H1 (cell line): Measurements from ENCODE around the gene GGT5.
"Not testable (repeated sequence)": the region's sequence is repeated elsewhere in the genome, so short reads cannot be mapped to it uniquely, and the experiment has no call there.

Experiments
- ATF2 ChIP-seq: IDR thresholded peaks from 2 replicates; pipeline ENCODE4 v1.6.1; 2012; ENCODE audit warnings: low read length, inconsistent platforms
- CBX8 ChIP-seq: fragments of 300-800, 300-1000 bp; sonication (generic); IDR thresholded peaks from 2 replicates; pipeline ENCODE4 v1.7.1; 2016; ENCODE audit warnings: low read depth, low read length, borderline replicate concordance
- CREB1 ChIP-seq: IDR thresholded peaks from 2 replicates; pipeline ENCODE4 v1.6.1; 2012; ENCODE audit warnings: inconsistent platforms
- CTCF ChIP-seq, 3 experiments: IDR thresholded peaks; 1 replicate in 2 of 3; 2 replicates in 1 of 3; pipeline versions ENCODE4 v1.5.1 to v1.6.1; 2011; ENCODE audit warnings: low read length in 3 of 3, mild to moderate bottlenecking in 3 of 3, inconsistent platforms in 2 of 3, low read depth in 1 of 3, moderate library complexity in 1 of 3; ENCODE audit not compliant: insufficient read depth in 1 of 3; ENCODE audit errors: control extremely low read depth in 1 of 3
- EP300 ChIP-seq, 2 experiments: IDR thresholded peaks; 1 replicate in 1 of 2; 2 replicates in 1 of 2; pipeline ENCODE4 v1.6.1; 2011 to 2012; ENCODE audit warnings: low read depth in 2 of 2, low read length in 2 of 2, mild to moderate bottlenecking in 2 of 2, borderline replicate concordance in 1 of 2, inconsistent platforms in 1 of 2, moderate library complexity in 1 of 2
- GABPA ChIP-seq: IDR thresholded peaks from 2 replicates; pipeline ENCODE4 v1.6.1; 2011; ENCODE audit warnings: mild to moderate bottlenecking, low read length, moderate library complexity, borderline replicate concordance; ENCODE audit not compliant: insufficient read depth
- KDM4A ChIP-seq: IDR thresholded peaks from one replicate; pipeline ENCODE4 v1.7.1; 2012; ENCODE audit warnings: low read depth, mild to moderate bottlenecking, moderate library complexity, low read length, inconsistent platforms; ENCODE audit not compliant: severe bottlenecking
- KDM5A ChIP-seq: fragments of 200-600 bp; IDR thresholded peaks from 2 replicates; pipeline ENCODE4 v1.7.1; 2012; ENCODE audit warnings: mild to moderate bottlenecking, low read length, inconsistent platforms, mixed read lengths
- MAX ChIP-seq: IDR thresholded peaks from 2 replicates; pipeline ENCODE4 v1.6.1; 2012; ENCODE audit warnings: inconsistent platforms
- POLR2A ChIP-seq, 2 experiments: IDR thresholded peaks; 1 replicate in 1 of 2; 2 replicates in 1 of 2; pipeline ENCODE4 v1.6.1; 2011; ENCODE audit warnings: low read depth in 2 of 2, low read length in 2 of 2, mild to moderate bottlenecking in 2 of 2; ENCODE audit errors: control extremely low read depth in 1 of 2
- POLR2AphosphoS5 ChIP-seq: IDR thresholded peaks from 2 replicates; pipeline ENCODE4 v1.6.1; 2011; ENCODE audit warnings: low read depth, low read length
- RAD21 ChIP-seq, 2 experiments: IDR thresholded peaks in 1 of 2; conservative IDR thresholded peaks in 1 of 2; 2 replicates each; pipeline ENCODE4 v1.6.1; 2011; ENCODE audit warnings: low read depth in 2 of 2, low read length in 2 of 2, improper control_type of control experiment in 1 of 2, inconsistent platforms in 1 of 2, mild to moderate bottlenecking in 1 of 2, moderate library complexity in 1 of 2
- SUZ12 ChIP-seq: fragments of 200-600 bp; sonication (generic); IDR thresholded peaks from 2 replicates; pipeline ENCODE4 v1.6.1; 2012; ENCODE audit warnings: mild to moderate bottlenecking, inconsistent platforms, low read length, moderate library complexity, mixed read lengths
- ZNF274 ChIP-seq: IDR thresholded peaks from 2 replicates; pipeline ENCODE4 v1.7.0; 2012; ENCODE audit warnings: low read length, borderline replicate concordance; ENCODE audit errors: extremely low read depth

GRCh38 chr22:24287212-24287611, 42.3 kb upstream of the GGT5 start:
- TF ChIP-seq POLR2AphosphoS5; CTCF (IDR thresholded peaks at IDR 0.05; ENCODE audit: control extremely low read depth in 1 of 3, insufficient read depth in 1 of 3, low read depth in 1 of 3, low read length in 3 of 3); RAD21 (IDR thresholded peaks at IDR 0.05 in 1 of 2, conservative IDR thresholded peaks at IDR 0.05 in 1 of 2; ENCODE audit: low read depth in 2 of 2, low read length in 2 of 2); ATF2; GABPA; EP300 (IDR thresholded peaks at IDR 0.05; ENCODE audit: borderline replicate concordance in 1 of 2, low read depth in 2 of 2, low read length in 2 of 2); CREB1; POLR2A (IDR thresholded peaks at IDR 0.05; ENCODE audit: control extremely low read depth in 1 of 2, low read depth in 2 of 2, low read length in 2 of 2); KDM5A; CBX8; SUZ12; KDM4A; ZNF274; MAX: not testable (repeated sequence)
